Measurements from ENCODE around the gene ARHGAP10. TPM values are rescaled to one million over a fixed set of nuclear protein-coding genes. Genes with fewer than 3 reads are reported as not detected.
"Not testable (repeated sequence)": the region's sequence is repeated elsewhere in the genome, so short reads cannot be mapped to it uniquely, and the experiment has no call there.

The ARHGAP10 gene
- total RNA-seq, 1 experiment from 2014 or later, result 5.0 TPM

- in situ Hi-C loops (cut with HindIII; ENCODE audit: low pct_unique_long_range_greater_than_20kb, low sequenced_read_pairs), result no loop called here
- DNase-seq (ENCODE audit: low read depth, low spot score), result no peak
Observed at GRCh38 chr4:147891476-147892115, 159.7 kb downstream of the ARHGAP10 start.

GRCh38 chr4:147899512-147899911 lies 167.6 kb downstream of the ARHGAP10 start:
- no peak for DNase-seq (ENCODE audit: low read depth, low spot score)
- in situ Hi-C loops (cut with HindIII; ENCODE audit: low pct_unique_long_range_greater_than_20kb, low sequenced_read_pairs), result no loop called here

- in situ Hi-C loops (cut with HindIII; ENCODE audit: low pct_unique_long_range_greater_than_20kb, low sequenced_read_pairs), result no loop called here
- DNase-seq (ENCODE audit: low read depth, low spot score), result no peak
Observed at GRCh38 chr4:147901388-147901787, 169.5 kb downstream of the ARHGAP10 start.

GRCh38 chr4:147901916-147902315 lies 170.0 kb downstream of the ARHGAP10 start:
- in situ Hi-C loops (cut with HindIII; ENCODE audit: low pct_unique_long_range_greater_than_20kb, low sequenced_read_pairs), result no loop called here
- no peak for DNase-seq (ENCODE audit: low read depth, low spot score)

GRCh38 chr4:147909225-147909624 lies 177.3 kb downstream of the ARHGAP10 start:
- in situ Hi-C loops (cut with HindIII; ENCODE audit: low pct_unique_long_range_greater_than_20kb, low sequenced_read_pairs), result no loop called here
- no peak for DNase-seq (ENCODE audit: low read depth, low spot score)

GRCh38 chr4:147910315-147910714 lies 178.4 kb downstream of the ARHGAP10 start:
- DNase-seq (ENCODE audit: low read depth, low spot score), result no peak
- in situ Hi-C loops (cut with HindIII; ENCODE audit: low pct_unique_long_range_greater_than_20kb, low sequenced_read_pairs), result no loop called here

- in situ Hi-C loops (cut with HindIII; ENCODE audit: low pct_unique_long_range_greater_than_20kb, low sequenced_read_pairs); DNase-seq (ENCODE audit: low read depth, low spot score): not testable (repeated sequence)
Observed at GRCh38 chr4:147912106-147912505, 180.2 kb downstream of the ARHGAP10 start.

GRCh38 chr4:147913137-147913536 lies 181.2 kb downstream of the ARHGAP10 start:
- DNase-seq (ENCODE audit: low read depth, low spot score), result no peak
- in situ Hi-C loops (cut with HindIII; ENCODE audit: low pct_unique_long_range_greater_than_20kb, low sequenced_read_pairs), result no loop called here

- in situ Hi-C loops (cut with HindIII; ENCODE audit: low pct_unique_long_range_greater_than_20kb, low sequenced_read_pairs), result no loop called here
- no peak for DNase-seq (ENCODE audit: low read depth, low spot score)
Observed at GRCh38 chr4:147916351-147916750, 184.5 kb downstream of the ARHGAP10 start.

- in situ Hi-C loops (cut with HindIII; ENCODE audit: low pct_unique_long_range_greater_than_20kb, low sequenced_read_pairs), result no loop called here
- DNase-seq (ENCODE audit: low read depth, low spot score), result no peak
Observed at GRCh38 chr4:147923381-147923780, 191.5 kb downstream of the ARHGAP10 start.

GRCh38 chr4:147923854-147924253 lies 192.0 kb downstream of the ARHGAP10 start:
- in situ Hi-C loops (cut with HindIII; ENCODE audit: low pct_unique_long_range_greater_than_20kb, low sequenced_read_pairs), result no loop called here
- DNase-seq (ENCODE audit: low read depth, low spot score), result no peak

GRCh38 chr4:147924604-147925412 lies 192.9 kb downstream of the ARHGAP10 start:
- in situ Hi-C loops (cut with HindIII; ENCODE audit: low pct_unique_long_range_greater_than_20kb, low sequenced_read_pairs), result no loop called here
- peak; percentile 40 for DNase-seq (ENCODE audit: low read depth, low spot score)

- in situ Hi-C loops (cut with HindIII; ENCODE audit: low pct_unique_long_range_greater_than_20kb, low sequenced_read_pairs), result no loop called here
- DNase-seq (ENCODE audit: low read depth, low spot score), result no peak
Observed at GRCh38 chr4:147927377-147928137, 195.7 kb downstream of the ARHGAP10 start.

- in situ Hi-C loops (cut with HindIII; ENCODE audit: low pct_unique_long_range_greater_than_20kb, low sequenced_read_pairs), result no loop called here
- no peak for DNase-seq (ENCODE audit: low read depth, low spot score)
Observed at GRCh38 chr4:147928400-147928799, 196.5 kb downstream of the ARHGAP10 start.

- in situ Hi-C loops (cut with HindIII; ENCODE audit: low pct_unique_long_range_greater_than_20kb, low sequenced_read_pairs), result no loop called here
Observed at GRCh38 chr4:147929746-147930145, 197.9 kb downstream of the ARHGAP10 start.

GRCh38 chr4:147933316-147933715 lies 201.4 kb downstream of the ARHGAP10 start:
- in situ Hi-C loops (cut with HindIII; ENCODE audit: low pct_unique_long_range_greater_than_20kb, low sequenced_read_pairs), result no loop called here
- DNase-seq (ENCODE audit: low read depth, low spot score), result peak; percentile 16

More at GRCh38 chr4:147929746-147930145, 197.9 kb downstream of the ARHGAP10 start:
- DNase-seq (ENCODE audit: low read depth, low spot score), result no peak

GRCh38 chr4:147933779-147934178 lies 201.9 kb downstream of the ARHGAP10 start:
- DNase-seq (ENCODE audit: low read depth, low spot score), result no peak
- in situ Hi-C loops (cut with HindIII; ENCODE audit: low pct_unique_long_range_greater_than_20kb, low sequenced_read_pairs), result no loop called here

- in situ Hi-C loops (cut with HindIII; ENCODE audit: low pct_unique_long_range_greater_than_20kb, low sequenced_read_pairs), result no loop called here
- DNase-seq (ENCODE audit: low read depth, low spot score), result no peak
Observed at GRCh38 chr4:147938496-147938895, 206.6 kb downstream of the ARHGAP10 start.
